Keratinocyte (primary cell): Measurements from ENCODE around the gene CISH.

Experiments
- CTCF ChIP-seq, 3 experiments: IDR thresholded peaks in 1 of 3; conservative IDR thresholded peaks in 1 of 3; optimal IDR thresholded peaks in 1 of 3; 2 replicates in 2 of 3; 3 replicates in 1 of 3; pipeline versions ENCODE3 to v1.5.1; 2011; ENCODE audit warnings: low read length in 3 of 3, mild to moderate bottlenecking in 3 of 3, moderate library complexity in 2 of 3, control low read depth in 1 of 3, inconsistent platforms in 1 of 3; ENCODE audit not compliant: insufficient read depth in 2 of 3; ENCODE audit errors: extremely low read depth in 1 of 3
- EZH2 ChIP-seq: IDR thresholded peaks from one replicate; pipeline ENCODE4 v1.6.1; 2012; ENCODE audit warnings: inconsistent platforms, mild to moderate bottlenecking, low read length, moderate library complexity

- no peak for TF ChIP-seq CTCF (optimal IDR thresholded peaks at IDR 0.05 in 1 of 3, IDR thresholded peaks at IDR 0.05 in 1 of 3, conservative IDR thresholded peaks at IDR 0.05 in 1 of 3; ENCODE audit: extremely low read depth in 1 of 3, insufficient read depth in 2 of 3, low read length in 3 of 3)
- no peak for TF ChIP-seq EZH2
Observed at GRCh38 chr3:50572801-50573371, 38.7 kb downstream of the CISH start.
